K562 (cell line): ENCODE measurements around the gene NDUFS5. TPM values are rescaled to one million over a fixed set of nuclear protein-coding genes. Genes with fewer than 3 reads are reported as not detected.

Source experiments
- ATAC-seq: fragments of 200-7000 bp; cut with Tn5 transposase; 3 replicates; pipeline ENCODE4 v1.9.1; 2020; ENCODE audit warnings: moderate library complexity
- BruUV-seq: library from RNA; stranded (reverse); fragments of 400-500 nt; replicated peaks from 2 replicates; lab custom pipeline; 2021; lab: Mats Ljungman, UMichigan
- CTCF ChIA-PET: fragments of 300-600 bp; formaldehyde crosslinking; extraction: SDS; loops from one replicate; lab custom pipeline; 2021; ENCODE audit warnings: low intra/inter-chr PET ratio; lab: Yijun Ruan, JAX
- POLR2A ChIA-PET: fragments of 300-600, 350-650 bp; sonication (Branson Sonifier 250); formaldehyde crosslinking; extraction: SDS; loops from one replicate; lab custom pipeline; 2021; ENCODE audit warnings: antibody characterized with exemption, inconsistent platforms; lab: Yijun Ruan, JAX
- DNase-seq, 4 experiments: peaks; one replicate each; pipeline versions ENCODE4 v3.0.0 to v3.0.0-alpha.2; 2011 to 2018; ENCODE audit warnings: low spot score in 3 of 4, mixed read lengths in 3 of 4; ENCODE audit errors: extremely low read depth in 1 of 4
- FAIRE-seq: peaks from 2 replicates; lab custom pipeline; 2011; peaks lifted over from hg19 to GRCh38; lab: Jason Lieb, UNC
- H2AFZ ChIP-seq: 2 replicates; pipeline ENCODE4 v1.6.0; 2011; ENCODE audit warnings: low read depth, low read length, control low read depth, inconsistent platforms
- H3K27ac ChIP-seq: fragments of 200-600 bp; 3 replicates; pipeline ENCODE4 v1.8.0; 2011; ENCODE audit warnings: low read depth, mild to moderate bottlenecking, control low read depth, inconsistent platforms, low read length, moderate library complexity, mixed read lengths; ENCODE audit errors: extremely low read depth
- H3K27me3 ChIP-seq, 2 experiments: fragments of 300-600 bp in 1 of 2; 2 replicates in 1 of 2; 3 replicates in 1 of 2; pipeline versions ENCODE4 v1.6.0 to v1.8.0; 2011; ENCODE audit warnings: inconsistent platforms in 2 of 2, low read length in 2 of 2, mild to moderate bottlenecking in 1 of 2, mixed read lengths in 1 of 2, moderate library complexity in 1 of 2; ENCODE audit not compliant: control insufficient read depth in 2 of 2, insufficient read depth in 2 of 2
- H3K36me3 ChIP-seq: fragments of 300-600 bp; 3 replicates; pipeline ENCODE4 v1.8.0; 2011; ENCODE audit warnings: mild to moderate bottlenecking, low read length, inconsistent platforms; ENCODE audit not compliant: control insufficient read depth, insufficient read depth
- H3K4me1 ChIP-seq, 2 experiments: fragments of 200-600 bp in 1 of 2; replicated peaks in 1 of 2; 2 replicates in 1 of 2; 3 replicates in 1 of 2; pipeline versions ENCODE4 v1.5.1 to v1.8.0; 2011; ENCODE audit warnings: inconsistent platforms in 2 of 2, low read length in 2 of 2, mild to moderate bottlenecking in 1 of 2, mixed read lengths in 1 of 2, moderate library complexity in 1 of 2; ENCODE audit not compliant: control insufficient read depth in 2 of 2, insufficient read depth in 2 of 2
- H3K4me2 ChIP-seq: 2 replicates; pipeline ENCODE4 v1.6.1; 2011; ENCODE audit warnings: low read length, control low read depth, inconsistent platforms, mixed read lengths; ENCODE audit not compliant: insufficient read depth
- H3K4me3 ChIP-seq: fragments of 200-600 bp; sonication (generic), shearing (Covaris generic); 2 replicates; pipeline ENCODE4 v1.5.1; 2016; ENCODE audit warnings: control low read depth, inconsistent platforms
- H3K79me2 ChIP-seq: fragments of 200-600 bp; 3 replicates; pipeline ENCODE4 v1.8.0; 2011; ENCODE audit warnings: low read length, inconsistent platforms; ENCODE audit not compliant: control insufficient read depth, insufficient read depth
- H3K9ac ChIP-seq, 2 experiments: 2 replicates each; pipeline versions ENCODE4 v1.6.0 to v1.6.1; 2011; ENCODE audit warnings: low read depth in 2 of 2, low read length in 2 of 2, control low read depth in 1 of 2, inconsistent platforms in 1 of 2, mild to moderate bottlenecking in 1 of 2, mixed read lengths in 1 of 2; ENCODE audit not compliant: insufficient read depth in 1 of 2
- H3K9me1 ChIP-seq: one replicate; pipeline ENCODE4 v1.6.0; 2011; ENCODE audit warnings: inconsistent platforms, mild to moderate bottlenecking, low read length, moderate library complexity; ENCODE audit not compliant: control insufficient read depth, insufficient read depth
- H3K9me3 ChIP-seq: replicated peaks from 2 replicates; pipeline ENCODE4 v1.5.1; 2011; ENCODE audit warnings: low read depth, low read length, inconsistent platforms; ENCODE audit not compliant: control insufficient read depth, insufficient read depth
- H4K20me1 ChIP-seq: replicated peaks from 2 replicates; pipeline ENCODE4 v1.6.1; 2011; ENCODE audit warnings: low read length, inconsistent platforms, mixed read lengths; ENCODE audit not compliant: control insufficient read depth, insufficient read depth
- AFF4 ChIP-seq: sonication (generic); formaldehyde crosslinking; IDR thresholded peaks from 2 replicates; pipeline ENCODE4 v1.8.0; 2023; ENCODE audit warnings: mild to moderate bottlenecking, missing genetic modification reagents
- CBX3 ChIP-seq, 2 experiments: IDR thresholded peaks; 1 replicate in 1 of 2; 2 replicates in 1 of 2; pipeline ENCODE4 v1.6.1; 2012; ENCODE audit warnings: inconsistent platforms in 2 of 2, low read length in 2 of 2, borderline replicate concordance in 1 of 2, control low read depth in 1 of 2
- GTF2A2 ChIP-seq: IDR thresholded peaks from 2 replicates; pipeline ENCODE4 v1.6.1; 2016; ENCODE audit warnings: mild to moderate bottlenecking, missing genetic modification characterization, missing compliant biosample characterization
- PCBP1 ChIP-seq: fragments of 200-400 bp; formaldehyde crosslinking; IDR thresholded peaks from 2 replicates; pipeline ENCODE4 v1.6.1; 2018; ENCODE audit warnings: mild to moderate bottlenecking, low read depth, low read length; ENCODE audit not compliant: poor library complexity, severe bottlenecking
- THRA ChIP-seq: fragments of 450-650 bp; IDR thresholded peaks from 2 replicates; pipeline ENCODE4 v1.6.1; 2017; ENCODE audit warnings: mild to moderate bottlenecking, moderate library complexity
- ZNF518B ChIP-seq: fragments of 250-450 bp; sonication (Bioruptor Pico); IDR thresholded peaks from 2 replicates; pipeline ENCODE4 v1.5.0; 2021; ENCODE audit warnings: mild to moderate bottlenecking, moderate library complexity
- ZNF717 ChIP-seq: fragments of 250-450 bp; sonication (Bioruptor Pico); IDR thresholded peaks from 2 replicates; pipeline ENCODE4 v1.5.0; 2021
- WGBS: fragments of 100-300 bp; shearing (Covaris generic); methylation state at CpG from one replicate; pipeline ENCODE4 v1.1.6; 2016; ENCODE audit warnings: low coverage, mixed read lengths; ENCODE audit not compliant: insufficient coverage; ENCODE audit errors: missing lambda C conversion rate; 5-methylcytosine and 5-hydroxymethylcytosine counted together
- in situ Hi-C: fragments of 300-500 bp; cut with MboI; formaldehyde crosslinking; loops from 4 replicates; pipeline ENCODE4 v1.15.0; 2018; ENCODE audit warnings: inconsistent platforms, mixed read lengths
- intact Hi-C: fragments of 100-400 bp; cut with micrococcal nuclease; formaldehyde crosslinking; loops from 2 replicates; pipeline ENCODE4 v1.14.2; 2022
- polyA plus RNA-seq, 8 experiments: library from polyadenylated mRNA; depleted of rRNA in 4 of 8; stranded (reverse) in 5 of 8; unstranded in 3 of 8; fragments of >200 nt; fragmentation: Nextera tagmentation in 2 of 8; fragmentation: Illumina TruSeq in 1 of 8; extraction: Ambion mirVana in 2 of 8; extraction: Trizol in 1 of 8; gene quantifications; 2 replicates each; pipeline versions ENCODE4 v1.2.1 to v1.2.3, GENCODE V29; 2011 to 2014; ENCODE audit warnings: inconsistent platforms in 1 of 8, missing spikeins in 1 of 8
- total RNA-seq, 7 experiments: library from RNA; depleted of rRNA in 6 of 7; stranded (reverse); fragments of >200 nt in 6 of 7; fragmentation: Illumina TruSeq in 2 of 7; extraction: Trizol in 2 of 7; gene quantifications; 2 replicates each; pipeline versions ENCODE4 v1.2.1 to v1.2.3, GENCODE V29; 2011 to 2021; ENCODE audit warnings: low replicate concordance in 1 of 7

Gene NDUFS5
- total and polyA plus RNA-seq, 9 of the 15 experiments (the other 6 are each of a cell fraction or from before 2014, with no cell fraction given): 499 to 2,737 (median 1,281) TPM

DNA sequence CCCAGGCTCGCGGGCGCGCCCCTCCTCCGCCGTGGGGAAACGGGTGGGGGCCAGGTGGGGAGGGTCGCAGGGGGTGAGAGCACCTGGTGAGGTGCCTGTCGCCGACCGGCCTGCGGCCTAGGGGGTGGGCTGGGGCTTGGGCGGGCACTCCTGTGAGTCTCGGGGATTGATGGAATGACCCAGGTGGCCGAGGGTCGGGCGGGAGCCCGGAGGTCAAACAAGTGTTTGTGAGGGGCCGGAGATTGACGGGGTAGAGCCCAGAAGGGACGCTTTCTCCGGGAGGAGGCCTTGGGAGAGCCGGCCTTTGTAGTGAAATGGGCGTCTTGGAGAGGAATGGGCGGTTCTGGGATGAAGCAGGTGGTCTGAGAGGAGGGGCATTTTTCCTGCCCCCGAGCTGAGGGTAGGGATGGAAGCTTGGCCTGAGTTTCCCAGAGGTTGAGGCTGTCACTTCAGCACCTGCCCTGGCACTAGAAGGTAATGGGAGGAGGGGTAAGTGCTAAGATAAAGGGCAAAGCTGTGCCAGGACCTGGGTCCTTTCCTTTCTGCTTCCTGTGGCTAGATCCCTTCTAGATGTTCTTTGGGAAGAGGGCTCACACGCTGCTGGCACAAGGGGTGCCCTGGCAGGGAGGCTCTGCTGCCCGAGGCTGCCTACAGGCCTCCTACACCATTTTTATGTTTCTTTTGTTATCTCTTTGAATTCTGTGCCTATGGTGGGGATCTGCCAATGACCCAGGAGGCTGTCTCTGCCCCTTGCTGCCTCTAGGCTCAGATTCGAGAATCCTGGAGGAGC lies 56.1 kb downstream of the NDUFS5 start:
- TF ChIP-seq PCBP1 (peak; percentile 6), ZNF717 (no peak), THRA (no peak), CBX3 (IDR thresholded peaks at IDR 0.05; ENCODE audit: borderline replicate concordance in 1 of 2, low read length in 2 of 2) (no peak), ZNF518B (CRISPR knock-in tag) (no peak), AFF4 (no peak), GTF2A2 (tag) (no peak)
- intact Hi-C loops: no loop called here
- 0 out of 2 replicates have a peak, but pooled peaks cover 12% of the 10 kb centered on the region for H4K20me1 ChIP-seq
- no peak overlapping the region; the same call in 1 of the 2 replicates for H2AFZ ChIP-seq
- WGBS: 23% methylated on average over 22 of the region's 29 CpGs
- POLR2A ChIA-PET: interaction anchor here (0.7 to 2.6 kb wide), 5 partner anchors 10 to 461 kb away, joined by 3 to 14 read pairs (median 3); no protein-coding TSS in a partner anchor
- no peaks in the 10 kb centered on the region for H3K36me3 ChIP-seq
- H3K9me3 ChIP-seq: no peaks in the 10 kb centered on the region
- H3K9ac ChIP-seq: peak overlapping the region in 1 of 2 experiments; percentile 88; a peak in 2 of 4 replicates
- ATAC-seq (no peak), DNase-seq (peak in 1 of 4 experiments; percentile 15), FAIRE-seq (no peak)
- H3K4me3 ChIP-seq: peak overlapping the region; percentile 47
- no peak overlapping the region for H3K27ac ChIP-seq
- peak overlapping the region; percentile 35; the same call in 1 of the 2 replicates for H3K4me2 ChIP-seq
- BruUV-seq: no TSS peak
- in situ Hi-C loops: no loop called here
- no peaks in the 10 kb centered on the region for H3K79me2 ChIP-seq
- H3K27me3 ChIP-seq: peaks cover 22 to 28% of the 10 kb centered on the region in 2 experiments
- CTCF ChIA-PET: no interaction called here
- peaks cover 0 to 20% of the 10 kb centered on the region in 2 experiments; a peak in 3 of 5 replicates for H3K4me1 ChIP-seq
- no peaks in the 10 kb centered on the region for H3K9me1 ChIP-seq
